ENCODE results near the gene PLXDC1.

DNA sequence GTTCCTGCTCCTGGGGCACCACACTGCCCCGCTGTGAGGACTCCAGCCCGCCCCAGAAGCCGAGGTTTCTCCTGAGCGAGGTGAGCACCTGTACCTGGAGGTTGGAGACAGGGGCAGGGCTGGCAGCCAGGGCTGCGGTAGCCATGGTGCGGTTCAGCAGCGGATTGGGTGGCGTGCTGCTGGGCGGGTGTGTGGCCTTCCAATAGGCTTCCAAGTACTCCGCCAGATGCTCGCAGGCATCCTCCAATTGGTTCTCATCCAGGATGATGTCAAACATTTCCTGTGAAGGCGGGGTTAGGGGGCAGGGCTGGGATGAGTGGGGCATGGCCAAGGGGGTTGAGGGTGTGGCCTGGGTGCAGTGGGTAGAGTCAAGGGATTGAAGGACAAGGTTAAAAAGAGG is 25.8 kb upstream of the PLXDC1 start:
- TF ChIP-seq EZH2 (IDR thresholded peaks at IDR 0.05) (no peak), CTCF (IDR thresholded peaks at IDR 0.05) (no peak), EZH2phosphoT487 (IDR thresholded peaks at IDR 0.05) (no peak)

Measured in neural progenitor cell (in vitro differentiated cells).